ENCODE results near the gene SNX8.
"Not testable (repeated sequence)": the region's sequence is repeated elsewhere in the genome, so short reads cannot be mapped to it uniquely, and the experiment has no call there.

The SNX8 gene

DNA sequence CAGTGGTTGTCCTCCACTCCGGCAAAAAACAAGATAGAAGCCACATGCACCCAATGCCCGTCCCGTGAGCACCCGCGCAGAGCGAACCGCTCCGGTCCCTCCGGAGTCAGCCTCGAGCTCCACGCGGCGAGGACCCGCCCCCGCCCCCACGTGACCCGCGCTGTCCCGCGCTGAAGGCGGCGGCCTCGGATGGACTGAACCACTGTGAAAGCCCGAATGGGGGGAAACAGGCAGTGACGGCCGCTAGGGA, 39.6 kb upstream of the SNX8 start:
- H3K27me3 ChIP-seq (ENCODE audit: insufficient read depth, low read length) = no peaks in the 10 kb centered on the region

DNA sequence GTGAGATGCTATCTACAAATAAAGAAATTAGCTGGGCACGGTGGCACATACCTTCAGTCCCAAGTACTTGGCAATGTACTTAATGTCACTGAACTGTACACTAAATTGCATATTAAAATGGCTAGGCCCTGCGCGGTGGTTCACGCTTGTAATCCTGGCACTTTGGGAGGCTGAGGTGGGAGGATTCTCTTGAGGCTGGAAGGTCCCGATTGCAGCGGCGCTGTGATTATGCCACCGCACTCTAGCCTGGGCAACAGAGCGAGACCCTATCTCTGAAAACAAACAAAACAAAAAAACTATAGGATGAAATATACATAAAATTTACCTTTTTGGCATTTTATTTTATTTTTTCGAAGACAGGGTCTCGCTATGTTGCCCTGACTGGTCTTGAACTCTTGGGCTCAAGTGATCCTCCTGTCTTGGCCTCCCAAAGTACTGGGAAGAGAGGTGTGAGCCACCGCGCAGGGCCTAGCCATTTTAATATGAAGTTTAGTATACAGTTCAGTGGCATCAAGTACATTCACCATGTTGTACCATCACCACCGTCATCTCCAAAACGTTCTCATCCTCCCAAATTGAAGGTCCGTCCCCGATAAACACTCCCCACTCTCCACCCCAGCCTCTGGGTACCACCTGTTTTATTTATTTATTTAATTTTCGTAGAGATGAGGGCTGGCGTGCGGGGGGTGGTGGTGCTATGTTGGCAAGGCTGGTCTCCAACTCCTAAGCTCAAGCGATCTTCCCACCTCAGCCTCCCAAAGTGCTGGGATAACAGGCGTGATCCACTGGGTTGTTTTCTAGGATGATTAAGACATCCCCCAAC, 39.1 kb upstream of the SNX8 start:
- Histone ChIP-seq H3K4me3 (ENCODE audit: low read depth, low read length) (peak overlapping the region; percentile 99), H3K27me3 (ENCODE audit: insufficient read depth, low read length) (no peaks in the 10 kb centered on the region), H3K36me3 (ENCODE audit: insufficient read depth, low read length) (peaks cover 9% of the 10 kb centered on the region; the same call in 1 of the 2 replicates), H2AFZ (ENCODE audit: low read length, unreplicated experiment) (peak overlapping the region; percentile 81), H3K79me2 (ENCODE audit: control insufficient read depth, insufficient read depth, low read length, unreplicated experiment) (peaks cover 51% of the 10 kb centered on the region), H3K27ac (ENCODE audit: low read depth, low read length) (peak overlapping the region; percentile 98), H3K4me1 (ENCODE audit: control insufficient read depth, insufficient read depth, low read length, unreplicated experiment) (peaks cover 15% of the 10 kb centered on the region)

More for the DNA sequence above, 39.6 kb upstream of the SNX8 start:
- Histone ChIP-seq H3K36me3 (ENCODE audit: insufficient read depth, low read length) (peaks cover 9% of the 10 kb centered on the region; the same call in 1 of the 2 replicates), H3K4me1 (ENCODE audit: control insufficient read depth, insufficient read depth, low read length, unreplicated experiment) (peaks cover 15% of the 10 kb centered on the region), H2AFZ (ENCODE audit: low read length, unreplicated experiment) (peak overlapping the region; percentile 81), H3K79me2 (ENCODE audit: control insufficient read depth, insufficient read depth, low read length, unreplicated experiment) (peaks cover 57% of the 10 kb centered on the region), H3K4me3 (ENCODE audit: low read depth, low read length) (peak overlapping the region; percentile 99), H3K27ac (ENCODE audit: low read depth, low read length) (peak overlapping the region; percentile 98)

DNA sequence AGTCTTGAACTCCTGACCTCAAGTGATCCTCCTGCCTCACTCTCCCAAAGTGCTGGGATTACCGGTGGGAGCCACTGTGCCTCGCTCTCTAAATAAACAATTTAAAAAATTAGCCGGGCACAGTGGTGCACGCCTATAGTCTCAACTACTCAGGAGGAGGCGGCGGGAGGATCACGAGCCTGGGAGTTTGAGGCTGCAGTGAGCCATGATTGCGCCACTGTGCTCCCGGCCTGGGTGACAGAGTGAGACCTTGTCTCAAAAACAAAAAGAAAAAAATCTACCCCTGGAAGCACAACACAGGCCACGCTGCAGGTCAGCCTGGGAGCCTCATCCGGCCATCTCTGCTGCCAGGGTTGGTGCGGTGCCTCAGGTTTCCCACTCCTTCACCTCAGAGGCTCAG, 36.6 kb upstream of the SNX8 start:
- Histone ChIP-seq H3K27ac (ENCODE audit: low read depth, low read length) (no peak overlapping the region), H3K27me3 (ENCODE audit: insufficient read depth, low read length) (no peaks in the 10 kb centered on the region), H3K4me3 (ENCODE audit: low read depth, low read length) (no peak overlapping the region), H2AFZ (ENCODE audit: low read length, unreplicated experiment) (no peak overlapping the region), H3K4me1 (ENCODE audit: control insufficient read depth, insufficient read depth, low read length, unreplicated experiment) (no peaks in the 10 kb centered on the region), H3K79me2 (ENCODE audit: control insufficient read depth, insufficient read depth, low read length, unreplicated experiment) (peaks cover 27% of the 10 kb centered on the region), H3K36me3 (ENCODE audit: insufficient read depth, low read length) (no peaks in the 10 kb centered on the region)

DNA sequence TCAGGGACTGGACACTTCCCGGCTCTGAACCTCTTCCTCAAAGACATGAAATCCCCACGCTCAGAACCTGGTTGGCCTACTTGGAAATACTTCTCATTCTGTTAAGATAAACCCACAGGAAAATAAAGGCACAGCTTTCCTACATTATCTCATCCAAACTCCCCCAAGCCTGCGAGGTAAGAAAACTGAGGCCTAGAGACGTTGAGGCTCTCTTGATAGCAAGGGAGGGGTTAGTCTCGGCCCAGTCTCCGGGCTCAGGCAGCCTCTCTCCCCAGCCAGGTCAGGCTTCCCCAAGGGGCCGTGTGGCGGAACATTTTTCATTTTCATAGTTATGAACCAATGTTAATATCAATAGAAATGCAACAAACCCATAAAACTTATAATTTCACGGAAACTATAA, 35.8 kb upstream of the SNX8 start:
- Histone ChIP-seq H3K27ac (ENCODE audit: low read depth, low read length) (no peak overlapping the region), H3K4me1 (ENCODE audit: control insufficient read depth, insufficient read depth, low read length, unreplicated experiment) (no peaks in the 10 kb centered on the region), H3K36me3 (ENCODE audit: insufficient read depth, low read length) (no peaks in the 10 kb centered on the region), H2AFZ (ENCODE audit: low read length, unreplicated experiment) (no peak overlapping the region), H3K27me3 (ENCODE audit: insufficient read depth, low read length) (no peaks in the 10 kb centered on the region), H3K79me2 (ENCODE audit: control insufficient read depth, insufficient read depth, low read length, unreplicated experiment) (peaks cover 19% of the 10 kb centered on the region), H3K4me3 (ENCODE audit: low read depth, low read length) (no peak overlapping the region)

DNA sequence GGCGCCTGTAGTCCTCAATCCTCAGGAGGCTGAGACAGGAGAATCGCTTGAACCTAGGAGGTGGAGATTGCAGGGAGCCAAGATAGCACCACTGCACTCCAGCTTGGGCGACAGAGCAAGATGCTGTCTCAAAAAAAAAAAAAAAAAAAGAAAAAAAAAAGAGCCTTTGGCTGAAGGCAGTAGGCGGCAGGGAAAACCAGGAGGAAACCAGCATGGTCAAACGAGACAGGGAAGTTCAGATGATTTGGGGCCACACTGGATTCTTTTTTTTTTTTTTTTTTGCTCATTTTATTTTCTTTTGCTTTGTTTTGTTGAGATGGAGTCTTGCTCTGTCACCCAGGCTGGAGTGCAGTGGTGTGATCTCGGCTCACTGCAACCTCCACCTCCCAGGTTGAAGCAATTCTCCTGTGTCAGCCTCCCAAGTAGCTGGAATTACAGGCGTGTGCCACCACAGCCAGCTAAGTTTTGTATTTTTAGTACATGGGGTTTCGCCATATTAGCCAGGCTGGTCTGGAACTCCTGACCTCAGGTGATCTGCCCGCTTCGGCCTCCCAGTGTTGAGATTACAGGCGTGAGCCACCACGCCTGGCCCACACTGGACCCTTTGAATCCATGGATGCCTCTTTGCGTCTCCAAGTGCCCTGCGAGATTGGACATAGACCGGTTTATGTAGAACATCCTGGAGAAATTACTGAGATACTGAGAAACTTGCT, 33.3 kb upstream of the SNX8 start:
- H3K4me3 ChIP-seq (ENCODE audit: low read depth, low read length) = peak overlapping the region; percentile 45; the same call in 1 of the 2 replicates
- not testable (repeated sequence) for H3K27me3 ChIP-seq (ENCODE audit: insufficient read depth, low read length); H3K36me3 ChIP-seq (ENCODE audit: insufficient read depth, low read length); H3K4me1 ChIP-seq (ENCODE audit: control insufficient read depth, insufficient read depth, low read length, unreplicated experiment); H3K79me2 ChIP-seq (ENCODE audit: control insufficient read depth, insufficient read depth, low read length, unreplicated experiment)
- peak overlapping the region; percentile 83 for H2AFZ ChIP-seq (ENCODE audit: low read length, unreplicated experiment)
- H3K27ac ChIP-seq (ENCODE audit: low read depth, low read length) = 0 out of 2 replicates have a peak overlapping the region, but pooled peaks have one; percentile 32

DNA sequence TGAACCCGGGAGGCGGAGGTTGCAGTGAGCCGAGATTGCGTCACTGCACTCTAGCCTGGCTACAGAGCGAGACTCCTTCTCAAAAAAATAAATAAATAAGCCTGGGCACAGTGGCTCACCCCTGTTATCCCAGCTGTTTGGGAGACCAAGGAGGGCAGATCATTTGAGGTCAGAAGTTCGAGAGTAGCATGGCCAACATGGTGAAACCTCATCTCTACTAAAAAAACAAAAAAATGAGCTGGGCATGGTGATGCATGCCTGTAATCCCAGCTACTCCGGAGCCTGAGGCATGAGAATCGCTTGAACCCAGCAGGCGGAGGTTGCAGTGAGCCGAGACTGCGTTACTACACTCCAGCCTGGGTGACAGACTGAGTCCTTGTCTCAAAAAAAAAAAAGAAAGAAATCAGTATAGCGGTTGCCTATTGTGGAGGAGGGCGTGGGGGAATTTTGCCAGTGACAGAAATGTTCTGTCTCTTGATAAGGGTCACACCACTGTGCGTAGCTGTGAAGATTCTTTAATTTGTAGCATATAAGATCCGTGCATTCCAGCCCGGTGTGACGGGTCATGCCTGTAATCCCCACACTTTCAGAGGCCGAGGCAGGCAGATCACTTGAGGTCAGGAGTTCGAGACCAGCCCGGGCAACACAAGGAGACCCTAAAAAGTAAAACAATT, 22.5 kb upstream of the SNX8 start:
- Histone ChIP-seq H3K27ac (ENCODE audit: low read depth, low read length) (no peak overlapping the region), H3K36me3 (ENCODE audit: insufficient read depth, low read length) (no peaks in the 10 kb centered on the region), H3K4me1 (ENCODE audit: control insufficient read depth, insufficient read depth, low read length, unreplicated experiment) (no peaks in the 10 kb centered on the region), H3K4me3 (ENCODE audit: low read depth, low read length) (no peak overlapping the region), H3K79me2 (ENCODE audit: control insufficient read depth, insufficient read depth, low read length, unreplicated experiment) (no peaks in the 10 kb centered on the region), H2AFZ (ENCODE audit: low read length, unreplicated experiment) (no peak overlapping the region), H3K27me3 (ENCODE audit: insufficient read depth, low read length) (no peaks in the 10 kb centered on the region)

DNA sequence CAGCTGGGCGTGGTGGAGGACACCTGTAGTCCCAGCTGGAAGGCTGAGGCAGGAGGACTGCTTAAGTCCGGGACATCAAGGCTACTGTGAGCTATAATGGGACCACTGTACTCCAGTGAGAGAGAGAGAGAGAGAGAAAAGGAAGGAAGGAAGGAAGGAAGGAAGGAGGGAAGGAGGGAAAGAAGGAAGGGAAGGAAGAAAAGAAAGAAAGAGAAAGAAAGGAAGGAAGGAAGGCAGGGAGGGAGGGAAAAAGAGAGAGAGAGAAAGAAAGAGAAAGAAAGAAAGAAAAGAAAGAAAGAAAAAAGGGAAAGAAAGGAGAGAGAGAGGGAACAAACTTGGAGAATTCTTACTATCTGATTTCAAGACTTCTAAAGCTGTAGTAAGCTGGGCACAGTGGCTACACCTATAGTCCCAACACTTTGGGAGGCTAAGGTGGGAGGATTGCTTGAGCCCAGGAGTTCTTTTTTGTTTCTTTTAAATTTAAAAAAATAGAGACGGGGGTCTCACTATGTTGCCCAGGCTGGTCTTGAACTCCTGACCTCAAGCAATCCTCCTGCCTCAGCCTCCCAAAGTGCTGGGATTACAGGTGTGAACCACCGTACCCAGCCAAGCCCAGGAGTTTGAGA, 18.5 kb upstream of the SNX8 start:
- not testable (repeated sequence) for H3K4me3 ChIP-seq (ENCODE audit: low read depth, low read length); H3K4me1 ChIP-seq (ENCODE audit: control insufficient read depth, insufficient read depth, low read length, unreplicated experiment); H3K36me3 ChIP-seq (ENCODE audit: insufficient read depth, low read length); H3K79me2 ChIP-seq (ENCODE audit: control insufficient read depth, insufficient read depth, low read length, unreplicated experiment); H3K27me3 ChIP-seq (ENCODE audit: insufficient read depth, low read length); H3K27ac ChIP-seq (ENCODE audit: low read depth, low read length); H2AFZ ChIP-seq (ENCODE audit: low read length, unreplicated experiment)

DNA sequence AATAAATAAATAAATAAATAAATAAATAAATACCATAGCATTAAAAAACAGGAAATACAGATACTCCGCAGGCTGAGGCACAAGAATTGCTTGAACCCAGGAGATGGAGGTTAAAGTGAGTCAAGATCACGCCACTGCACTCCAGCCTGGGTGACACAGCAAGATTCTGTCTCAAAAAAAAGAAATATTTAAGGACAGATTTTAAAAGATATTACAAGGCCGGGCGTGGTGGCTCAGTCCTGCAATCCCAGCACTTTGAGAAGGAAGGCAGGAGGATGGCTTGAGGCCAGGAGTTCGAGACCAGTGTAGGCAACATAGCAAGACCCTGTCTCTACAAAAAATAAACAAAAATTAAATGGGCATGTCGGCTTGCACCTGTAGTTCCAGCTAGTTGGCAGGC, 17.5 kb upstream of the SNX8 start:
- H3K36me3 ChIP-seq (ENCODE audit: insufficient read depth, low read length) = no peaks in the 10 kb centered on the region
- H3K79me2 ChIP-seq (ENCODE audit: control insufficient read depth, insufficient read depth, low read length, unreplicated experiment) = no peaks in the 10 kb centered on the region

DNA sequence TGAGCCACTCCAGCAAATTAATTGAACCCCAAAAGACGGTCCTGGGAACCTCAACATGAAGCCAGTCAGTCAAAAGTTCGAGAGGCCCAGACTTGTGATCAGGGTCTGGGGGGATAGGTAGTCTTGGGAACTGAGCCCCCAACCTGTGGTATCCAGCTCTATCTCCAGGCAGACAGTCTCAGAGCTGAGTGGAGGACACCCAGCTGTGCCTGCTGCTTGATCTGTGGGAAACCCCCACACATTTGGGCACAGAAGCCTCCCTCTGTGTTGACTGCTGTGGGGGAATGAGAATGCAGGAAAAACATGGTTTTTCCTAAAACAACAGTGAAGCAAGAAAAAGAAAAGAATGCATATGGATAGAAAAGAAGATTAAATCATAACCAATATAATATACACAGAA, 16.3 kb upstream of the SNX8 start:
- Histone ChIP-seq H3K27me3 (ENCODE audit: insufficient read depth, low read length) (no peaks in the 10 kb centered on the region), H3K36me3 (ENCODE audit: insufficient read depth, low read length) (no peaks in the 10 kb centered on the region), H3K79me2 (ENCODE audit: control insufficient read depth, insufficient read depth, low read length, unreplicated experiment) (no peaks in the 10 kb centered on the region), H2AFZ (ENCODE audit: low read length, unreplicated experiment) (no peak overlapping the region), H3K27ac (ENCODE audit: low read depth, low read length) (no peak overlapping the region), H3K4me1 (ENCODE audit: control insufficient read depth, insufficient read depth, low read length, unreplicated experiment) (no peaks in the 10 kb centered on the region), H3K4me3 (ENCODE audit: low read depth, low read length) (no peak overlapping the region)

More for the DNA sequence above, 17.5 kb upstream of the SNX8 start:
- Histone ChIP-seq H3K4me1 (ENCODE audit: control insufficient read depth, insufficient read depth, low read length, unreplicated experiment) (no peaks in the 10 kb centered on the region), H3K27me3 (ENCODE audit: insufficient read depth, low read length) (no peaks in the 10 kb centered on the region), H3K27ac (ENCODE audit: low read depth, low read length) (no peak overlapping the region), H2AFZ (ENCODE audit: low read length, unreplicated experiment) (no peak overlapping the region), H3K4me3 (ENCODE audit: low read depth, low read length) (no peak overlapping the region)

DNA sequence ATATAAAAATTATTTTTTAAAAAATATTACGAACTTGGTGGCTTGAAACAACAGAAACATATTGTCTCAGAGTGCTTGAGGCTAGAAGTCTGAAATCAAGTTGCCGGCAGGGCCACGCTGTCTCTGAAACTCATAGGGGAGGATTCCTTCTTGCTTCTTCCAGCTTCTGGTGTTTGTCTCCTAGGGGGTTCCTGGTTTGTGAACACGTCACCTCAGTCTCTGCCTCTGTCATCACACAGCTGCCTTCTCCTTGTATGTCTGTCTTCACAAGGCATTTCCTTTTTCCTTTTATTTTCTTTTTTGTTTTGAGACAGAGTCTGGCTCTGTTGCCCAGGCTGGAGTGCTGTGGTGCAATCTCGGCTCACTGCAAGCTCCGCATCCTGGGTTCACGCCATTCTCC, 12.7 kb upstream of the SNX8 start:
- Histone ChIP-seq H3K27ac (ENCODE audit: low read depth, low read length) (no peak overlapping the region), H3K4me1 (ENCODE audit: control insufficient read depth, insufficient read depth, low read length, unreplicated experiment) (no peaks in the 10 kb centered on the region), H2AFZ (ENCODE audit: low read length, unreplicated experiment) (no peak overlapping the region), H3K27me3 (ENCODE audit: insufficient read depth, low read length) (no peaks in the 10 kb centered on the region), H3K79me2 (ENCODE audit: control insufficient read depth, insufficient read depth, low read length, unreplicated experiment) (no peaks in the 10 kb centered on the region), H3K36me3 (ENCODE audit: insufficient read depth, low read length) (no peaks in the 10 kb centered on the region), H3K4me3 (ENCODE audit: low read depth, low read length) (no peak overlapping the region)
